Stimulated activated CD8-positive, alpha-beta memory T cell treated with anti-CD3 and anti-CD28 coated beads, Interleukin-12 subunit alpha, Interleukin-12 subunit beta, amount 100 ng/mL, for 4 hours (primary cell): ENCODE data around the gene OR6C70.
"Not testable (repeated sequence)": the region's sequence is repeated elsewhere in the genome, so short reads cannot be mapped to it uniquely, and the experiment has no call there.

ENCODE experiments used
- DNase-seq: peaks from one replicate; pipeline ENCODE4 v3.0.0-alpha.2; 2020; ENCODE audit warnings: low read depth

OR6C70 gene

DNA sequence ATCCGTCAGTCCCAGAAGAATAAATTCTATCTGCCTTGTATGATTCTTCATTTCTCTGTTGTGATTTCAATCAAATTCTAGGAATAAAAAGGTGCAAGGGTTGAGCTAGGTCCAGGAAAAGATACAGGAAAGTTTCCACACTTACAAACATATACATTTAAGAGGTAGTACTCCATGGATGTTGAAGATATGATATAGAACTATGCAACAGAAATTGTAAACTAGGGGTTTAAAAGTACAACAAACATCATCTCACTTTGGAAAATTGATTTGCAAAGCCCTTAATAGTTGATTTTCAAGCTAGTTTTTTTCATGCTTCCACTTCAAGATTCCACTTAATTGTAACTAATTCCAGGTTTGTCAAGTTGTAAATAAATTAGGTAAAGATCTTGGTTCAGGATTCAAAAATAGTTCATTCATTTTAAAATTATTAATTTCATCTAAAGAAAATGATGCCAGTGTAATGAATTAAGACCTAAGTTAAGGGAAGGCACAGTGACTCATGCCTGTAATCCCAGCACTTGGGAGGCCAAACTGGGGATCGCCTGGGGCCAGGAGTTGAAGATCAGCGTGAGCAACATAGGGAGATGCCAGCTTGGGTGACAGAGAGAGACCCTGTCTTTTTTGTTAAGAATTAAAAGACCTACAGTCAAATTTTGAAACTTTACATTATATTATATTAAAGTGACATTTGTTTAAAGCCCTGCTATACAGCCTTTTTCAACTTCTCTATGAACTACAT is at the start of gene OR6C70:
OR6C70 (minus strand) TSS at position 51 of the 742 bp plus-strand sequence; CDS start at position 51, 0 bp downstream.
- no peak for DNase-seq

DNA sequence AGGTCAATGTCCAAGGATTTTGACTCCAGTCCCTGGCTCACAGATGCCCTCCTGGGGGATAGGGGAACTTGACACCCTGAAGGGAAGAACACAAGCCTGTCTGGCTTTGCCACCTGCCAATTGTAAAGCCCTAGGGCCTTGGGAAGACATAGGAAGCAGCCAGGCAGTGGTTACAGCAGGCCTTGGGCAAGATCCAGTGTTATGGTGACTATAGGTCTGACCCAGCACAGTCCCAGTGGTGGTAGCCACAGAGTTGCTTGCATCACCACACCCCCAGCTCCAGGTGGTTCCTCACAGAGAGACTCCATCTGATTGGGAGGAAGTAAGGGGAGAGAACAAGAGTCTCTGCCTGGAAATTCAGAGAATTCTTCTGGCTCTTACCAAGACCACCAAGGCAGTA is 46.5 kb upstream of the OR6C70 start:
- DNase-seq = no peak

DNA sequence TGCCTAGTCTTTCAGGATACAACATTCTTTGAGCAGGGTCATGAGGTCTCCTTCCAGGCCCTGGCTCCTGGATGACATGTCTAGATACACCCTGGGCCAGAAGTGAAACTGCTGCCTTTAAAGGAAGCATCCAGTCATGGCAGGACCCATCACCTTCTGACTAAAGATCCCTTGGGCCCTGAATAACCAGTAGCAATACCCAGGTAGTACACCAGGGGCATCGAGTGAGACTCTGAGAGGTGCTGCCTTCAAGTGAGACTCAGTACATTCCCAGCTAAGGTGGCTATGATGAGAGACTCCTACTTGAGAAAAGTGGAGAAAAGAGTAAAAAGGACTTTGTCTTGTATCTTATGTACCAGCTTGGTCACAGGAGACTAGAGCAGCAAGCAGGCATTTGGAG is 45.8 kb upstream of the OR6C70 start:
- no peak for DNase-seq

DNA sequence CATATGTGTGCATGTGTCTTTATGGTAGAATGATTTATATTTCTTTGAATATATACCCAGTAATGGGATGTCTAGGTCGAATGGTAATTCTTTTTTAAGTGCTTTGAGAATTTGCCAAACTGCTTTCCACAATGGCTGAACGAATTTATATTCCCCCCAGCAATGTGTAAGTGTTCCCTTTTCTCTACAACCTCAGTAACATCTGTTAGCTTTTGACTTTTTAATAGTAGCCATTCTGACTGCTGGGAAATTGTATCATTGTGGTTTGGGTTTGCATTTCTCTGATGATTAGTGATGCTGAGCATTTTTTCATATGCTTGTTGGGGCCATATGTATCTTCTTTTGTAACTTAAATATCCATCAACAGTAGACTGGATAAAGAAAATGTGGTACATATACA is 31.7 kb upstream of the OR6C70 start:
- no peak for DNase-seq

DNA sequence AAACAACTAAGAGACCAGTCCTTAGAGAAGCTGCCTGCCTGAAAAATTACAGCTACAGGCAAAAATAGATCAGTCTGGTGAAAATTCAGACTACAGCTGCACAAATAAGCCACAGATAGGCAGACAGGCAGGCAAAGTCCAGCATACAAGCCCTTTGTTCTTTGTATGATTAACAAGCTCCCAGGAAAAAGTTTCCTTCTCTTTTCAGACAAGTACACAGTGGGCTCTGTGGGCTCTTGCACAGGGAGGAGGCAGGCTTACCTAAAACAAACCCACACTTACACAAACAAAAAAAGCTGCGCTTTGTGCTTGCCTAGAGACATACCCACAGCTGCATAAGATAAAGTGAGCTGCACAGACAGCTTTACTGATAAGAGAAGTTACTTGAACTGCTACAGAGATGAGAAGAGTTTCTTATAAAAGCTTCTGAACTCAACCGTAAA is 29.9 kb upstream of the OR6C70 start:
- DNase-seq = no peak

DNA sequence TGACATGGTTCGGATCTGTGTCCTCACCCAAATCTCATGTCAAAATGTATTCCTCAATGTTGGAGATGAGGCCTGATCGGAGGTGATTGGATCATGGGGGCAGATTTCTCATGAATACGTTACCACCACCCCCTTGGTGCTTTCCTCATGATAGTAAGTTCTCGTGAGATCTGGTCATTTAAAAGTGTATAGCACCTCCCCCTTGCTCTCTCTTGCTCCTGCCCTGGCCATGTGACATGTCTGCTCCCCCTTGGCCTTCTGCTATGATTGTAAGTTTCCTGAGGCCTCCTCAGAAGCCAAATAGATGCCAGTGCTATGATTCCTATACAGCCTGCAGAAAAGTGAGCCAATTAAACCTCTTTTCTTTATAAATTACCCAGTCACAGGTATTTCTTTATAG is 29.3 kb upstream of the OR6C70 start:
- no peak for DNase-seq

DNA sequence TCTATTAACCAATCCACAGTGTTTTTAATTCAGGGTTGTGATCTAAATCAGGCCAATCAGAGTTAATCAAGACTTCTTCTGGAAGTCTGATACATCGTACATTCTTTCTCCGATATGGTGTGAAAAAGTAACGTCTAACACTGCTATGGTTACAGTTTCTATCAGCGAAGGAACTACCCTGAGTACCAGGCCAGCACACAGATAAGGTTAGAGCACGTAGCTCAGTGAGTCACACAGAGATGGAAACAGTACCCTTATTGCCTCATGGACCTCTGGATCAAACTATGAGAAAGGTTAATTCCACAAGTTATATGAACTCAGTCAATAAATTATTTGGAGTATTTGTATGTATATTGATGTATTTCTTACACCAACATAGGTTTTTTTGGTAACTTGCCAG is 25.6 kb upstream of the OR6C70 start:
- no peak for DNase-seq

DNA sequence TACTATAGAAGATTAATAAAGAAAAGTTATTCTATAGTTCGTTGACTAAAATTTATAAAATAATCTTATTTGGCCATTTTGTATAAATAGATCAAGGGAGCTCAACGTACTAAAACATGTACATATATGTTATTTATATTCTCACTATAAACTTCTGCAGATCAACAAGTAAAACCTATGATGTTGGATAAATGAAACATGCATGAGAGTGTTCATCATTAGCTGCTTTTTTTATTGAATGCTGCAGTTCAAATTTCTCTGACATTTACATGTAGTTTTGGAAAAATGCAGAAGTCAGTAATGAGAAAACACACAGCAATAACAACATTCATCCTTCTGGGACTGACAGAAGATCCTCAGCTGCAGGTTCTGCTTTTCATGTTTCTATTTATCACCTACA is 22.1 kb upstream of the OR6C70 start, which contains the start of gene OR6C68:
OR6C68 (plus strand) TSS at position 301 of the 400 bp plus-strand sequence; CDS start at position 301, 0 bp downstream.
- DNase-seq = no peak

DNA sequence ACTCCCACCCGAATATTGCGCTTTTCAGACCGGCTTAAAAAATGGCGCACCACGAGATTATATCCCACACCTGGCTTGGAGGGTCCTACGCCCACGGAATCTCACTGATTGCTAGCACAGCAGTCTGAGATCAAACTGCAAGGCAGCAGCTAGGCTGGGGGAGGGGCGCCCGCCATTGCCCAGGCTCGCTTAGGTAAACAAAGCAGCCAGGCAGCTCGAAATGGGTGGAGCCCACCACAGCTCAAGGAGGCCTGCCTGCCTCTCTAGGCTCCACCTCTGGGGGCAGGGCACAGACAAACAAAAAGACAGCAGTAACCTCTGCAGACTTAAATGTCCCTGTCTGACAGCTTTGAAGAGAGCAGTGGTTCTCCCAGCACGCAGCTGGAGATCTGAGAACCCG is 14.3 kb upstream of the OR6C70 start:
- DNase-seq = not testable (repeated sequence)

DNA sequence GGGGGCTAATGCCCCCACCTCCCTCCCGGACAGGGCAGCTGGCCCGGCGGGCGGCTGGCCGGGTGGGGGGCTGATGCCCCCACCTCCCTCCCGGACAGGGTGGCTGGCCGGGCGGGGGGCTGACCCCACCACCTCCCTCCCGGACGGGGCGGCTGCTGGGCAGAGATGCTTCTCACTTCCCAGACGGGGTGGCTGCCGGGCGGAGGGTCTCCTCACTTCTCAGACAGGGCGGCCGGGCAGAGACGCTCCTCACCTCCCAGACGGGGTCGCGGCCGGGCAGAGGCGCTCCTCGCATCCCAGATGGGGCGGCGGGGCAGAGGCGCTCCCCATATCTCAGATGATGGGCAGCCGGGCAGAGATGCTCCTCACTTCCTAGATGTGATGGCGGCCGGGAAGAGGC is 9.2 kb upstream of the OR6C70 start:
- DNase-seq = not testable (repeated sequence)

DNA sequence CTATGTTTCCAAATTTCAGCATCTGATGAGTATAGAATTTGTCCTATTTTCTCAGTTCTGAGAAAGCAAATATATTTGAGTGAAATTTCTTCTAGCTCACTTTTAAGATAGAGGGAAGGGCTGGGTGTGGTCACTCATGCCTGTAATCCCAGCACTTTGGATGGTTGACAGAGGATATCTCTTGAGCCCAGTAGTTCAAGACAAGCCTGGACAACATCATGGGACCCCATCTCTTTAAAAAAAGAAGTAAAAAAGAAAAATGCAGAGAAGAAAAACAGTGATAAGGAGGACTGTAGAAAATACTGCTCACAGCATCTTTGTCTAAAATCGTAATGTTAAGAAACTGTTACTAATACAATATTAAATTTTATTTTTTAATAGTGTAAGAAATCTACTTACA is 2.3 kb upstream of the OR6C70 start:
- no peak for DNase-seq

DNA sequence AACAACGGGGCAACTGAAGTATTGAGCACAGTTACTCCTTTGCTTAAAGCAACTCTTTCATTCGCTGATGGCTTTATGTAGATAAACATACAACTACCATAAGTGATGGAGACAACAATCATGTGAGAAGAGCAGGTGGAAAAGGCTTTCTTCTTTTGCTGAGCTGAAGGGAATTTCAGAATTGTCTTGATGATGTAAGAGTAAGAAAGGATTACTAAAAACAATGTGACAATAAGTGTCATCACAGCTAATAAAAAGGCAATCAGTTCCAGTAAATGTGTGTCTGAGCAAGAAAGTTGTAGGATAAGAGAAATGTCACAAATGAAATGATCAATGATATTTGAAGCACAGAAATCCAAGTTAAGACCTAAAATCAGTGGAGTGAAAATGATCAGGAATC is 647 bp downstream of the OR6C70 start:
- DNase-seq = no peak

DNA sequence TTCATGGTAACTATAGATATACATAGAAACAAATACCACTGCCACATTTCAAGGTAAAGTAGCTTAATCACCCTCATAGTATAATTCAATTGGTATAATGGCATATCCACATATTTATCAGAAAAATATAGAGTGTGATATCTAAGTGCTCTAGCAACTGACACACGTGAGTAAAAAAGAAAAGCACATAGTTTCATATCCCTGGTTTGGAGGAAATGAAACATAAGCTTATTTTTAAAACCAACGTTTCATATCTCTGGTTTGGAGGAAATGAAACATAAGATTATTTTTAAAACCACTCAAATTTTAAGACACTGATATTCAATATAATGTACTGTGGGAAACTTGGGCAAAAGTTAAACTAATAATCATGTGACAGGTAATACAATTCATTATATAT is 2.1 kb downstream of the OR6C70 start:
- no peak for DNase-seq

DNA sequence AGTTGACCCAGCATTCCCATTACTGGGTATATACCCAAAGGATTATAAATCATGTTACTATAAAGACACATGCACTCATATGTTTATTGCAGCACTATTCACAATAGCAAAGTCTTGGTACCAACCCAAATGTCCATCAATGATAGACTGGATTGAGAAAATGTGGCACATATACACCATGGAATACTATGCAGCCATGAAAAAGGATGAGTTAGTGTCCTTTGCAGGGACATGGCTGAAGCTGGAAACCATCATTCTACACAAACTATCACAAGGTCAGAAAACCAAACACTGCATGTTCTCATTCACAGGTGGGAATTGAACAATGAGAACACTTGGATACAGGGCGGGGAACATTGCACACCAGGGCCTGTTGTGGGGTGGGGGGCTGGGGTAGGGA is 5.0 kb downstream of the OR6C70 start:
- DNase-seq = not testable (repeated sequence)

DNA sequence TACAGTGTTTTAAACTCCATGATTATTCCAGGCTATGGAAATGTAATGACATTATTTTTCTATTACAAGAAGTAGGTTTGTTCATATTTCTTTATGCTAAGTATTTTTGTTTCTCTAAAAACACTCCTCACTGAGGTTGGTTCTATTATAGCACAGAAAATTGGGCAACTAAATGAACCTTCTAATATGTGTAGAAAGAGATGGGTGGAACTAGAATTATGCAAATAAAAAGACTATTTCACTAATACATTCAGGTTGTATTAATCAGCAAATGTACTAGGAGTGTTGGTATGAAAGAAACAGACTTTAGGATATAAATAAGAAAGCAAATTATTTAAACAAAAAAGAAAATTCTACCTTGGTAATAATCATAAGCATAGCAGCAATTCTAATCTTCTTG is 21.1 kb downstream of the OR6C70 start:
- DNase-seq = no peak

DNA sequence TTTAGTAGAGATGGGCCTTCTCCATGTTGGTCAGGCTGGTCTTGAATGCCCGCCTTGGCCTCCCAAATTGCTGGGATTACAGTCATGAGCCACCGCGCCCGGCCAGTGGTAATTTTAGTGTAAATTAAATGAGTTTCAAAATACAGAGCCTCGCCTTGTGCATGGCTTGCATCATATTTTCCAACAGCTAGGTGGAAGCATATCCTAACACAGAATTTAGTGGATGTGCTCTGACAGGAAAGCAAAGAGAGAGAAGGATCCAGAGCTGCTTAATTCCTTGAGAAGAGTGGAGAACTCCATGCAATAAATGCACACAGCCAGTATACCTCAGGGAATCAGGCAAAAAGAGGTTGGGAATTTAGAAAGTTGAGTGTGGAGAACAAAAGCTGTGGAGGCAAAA is 23.6 kb downstream of the OR6C70 start:
- DNase-seq = no peak

DNA sequence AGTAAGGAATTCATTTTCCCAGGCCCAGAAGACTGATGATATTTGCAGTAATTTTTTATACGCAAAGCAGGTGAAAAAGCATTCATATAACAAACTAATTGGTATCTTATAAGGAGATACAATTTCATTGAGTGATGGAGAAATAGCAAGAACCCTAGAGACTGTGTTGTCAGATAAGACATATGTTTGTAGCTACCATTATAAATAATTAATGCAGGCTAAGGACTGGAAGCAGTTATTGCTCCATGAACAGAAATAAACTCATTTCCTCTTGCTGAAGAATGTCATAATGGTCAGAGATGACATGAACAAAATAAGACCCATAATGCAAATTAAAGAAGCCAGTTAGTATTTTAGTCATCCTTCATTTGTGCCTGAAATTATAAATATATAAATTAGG is 24.6 kb downstream of the OR6C70 start:
- no peak for DNase-seq

DNA sequence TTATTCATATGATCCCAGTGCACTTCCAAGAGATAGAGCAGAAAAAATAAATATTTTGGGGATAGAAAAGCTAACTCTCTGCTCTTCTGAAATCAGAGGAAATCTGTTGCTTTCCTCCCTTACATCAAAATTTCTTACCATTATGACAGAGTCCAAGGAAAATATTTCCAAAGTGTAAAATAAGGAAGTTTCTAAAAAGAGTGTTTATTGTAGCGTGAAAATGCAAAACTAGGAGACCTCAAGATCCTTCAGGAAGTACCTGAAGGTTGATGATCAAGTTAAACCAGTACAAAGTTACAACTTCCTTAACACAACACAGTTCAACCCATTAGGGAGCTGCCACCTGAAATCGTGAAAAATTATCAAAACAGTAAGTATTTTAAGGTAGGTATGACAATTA is 26.2 kb downstream of the OR6C70 start, which contains the start of gene OR6C2:
OR6C2 (plus strand) TSS at position 301 of the 400 bp plus-strand sequence. CDS start 8,138 bp downstream, outside the sequence.
- no peak for DNase-seq

DNA sequence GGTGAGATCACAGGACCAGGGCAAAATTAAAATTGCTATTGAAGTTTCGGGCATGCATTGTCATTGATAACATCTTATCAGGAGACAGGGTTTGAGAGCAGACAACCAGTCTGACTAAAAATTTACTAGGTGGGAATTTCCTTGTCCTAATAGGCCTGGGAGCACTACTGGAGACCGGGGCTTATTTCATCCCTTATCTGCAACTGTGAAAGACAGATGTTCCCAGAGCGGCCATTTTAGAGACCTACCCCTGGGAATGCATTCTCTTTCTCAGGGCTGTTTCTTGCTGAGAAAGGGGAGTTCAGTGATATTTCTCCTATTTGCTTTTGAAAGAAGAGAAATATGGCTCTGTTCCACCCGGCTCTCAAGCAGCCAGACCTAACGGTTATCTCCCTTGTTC is 28.7 kb downstream of the OR6C70 start:
- not testable (repeated sequence) for DNase-seq

DNA sequence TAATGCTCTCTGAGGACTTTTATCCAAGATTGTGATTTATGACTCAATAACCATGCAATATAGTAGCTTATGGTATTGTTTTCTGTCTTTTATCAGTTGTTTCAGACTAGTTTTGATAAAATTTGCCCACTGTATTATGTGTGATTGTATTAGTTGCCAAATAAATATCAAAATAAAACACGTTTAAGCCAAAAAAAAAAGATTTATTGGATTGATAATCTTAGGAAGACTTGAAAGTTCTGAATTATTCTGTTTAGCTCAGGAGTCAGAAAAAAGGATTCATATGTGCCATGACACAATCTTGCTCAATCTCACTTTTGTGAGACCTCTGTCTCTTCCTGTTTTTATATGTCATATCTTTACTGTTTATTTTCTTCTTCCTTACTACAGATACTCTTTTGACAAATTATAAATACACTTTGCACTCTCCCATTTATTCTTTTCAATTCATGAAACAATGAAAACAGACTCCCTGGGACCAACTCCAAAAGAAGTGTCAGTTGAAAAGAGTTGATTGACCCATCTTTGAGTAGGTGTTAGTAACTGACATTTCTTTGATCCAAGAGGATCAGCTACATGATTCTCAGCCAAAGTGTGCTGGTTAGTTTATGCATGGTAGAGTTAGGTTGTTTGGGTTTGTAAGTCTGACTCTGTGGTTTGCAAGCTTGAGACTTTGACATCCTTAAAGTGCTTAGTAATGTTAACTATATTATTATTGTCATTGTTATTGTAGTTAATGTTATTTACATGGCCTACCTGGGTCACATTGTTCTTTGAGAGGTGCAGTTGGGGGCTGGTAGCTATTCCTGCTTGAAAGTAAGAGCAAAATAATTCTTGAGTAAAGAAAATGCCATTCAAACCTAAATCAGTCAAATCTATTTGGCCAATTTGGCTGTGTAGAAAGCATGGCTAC is 41.4 kb downstream of the OR6C70 start:
- no peak for DNase-seq

DNA sequence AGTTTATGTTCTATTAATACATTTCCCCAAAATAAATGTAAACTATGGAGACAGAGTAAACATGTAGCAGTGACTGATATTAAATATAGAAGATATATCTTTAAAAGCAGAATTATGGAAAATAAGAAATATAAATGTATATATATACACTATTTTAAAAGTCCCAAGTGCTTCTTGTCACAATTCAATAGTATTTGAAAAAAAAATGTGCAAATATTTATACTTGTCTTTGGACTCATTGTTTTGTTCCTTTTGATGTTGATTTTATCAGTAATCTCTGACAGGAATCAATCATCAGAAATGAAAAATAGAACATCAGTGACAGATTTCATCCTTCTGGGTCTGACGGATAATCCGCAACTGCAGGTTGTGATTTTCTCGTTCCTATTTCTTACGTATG is 44.0 kb downstream of the OR6C70 start, which contains the start of gene OR6C76:
OR6C76 (plus strand) TSS at position 301 of the 400 bp plus-strand sequence; CDS start at position 301, 0 bp downstream.
- DNase-seq = no peak

DNA sequence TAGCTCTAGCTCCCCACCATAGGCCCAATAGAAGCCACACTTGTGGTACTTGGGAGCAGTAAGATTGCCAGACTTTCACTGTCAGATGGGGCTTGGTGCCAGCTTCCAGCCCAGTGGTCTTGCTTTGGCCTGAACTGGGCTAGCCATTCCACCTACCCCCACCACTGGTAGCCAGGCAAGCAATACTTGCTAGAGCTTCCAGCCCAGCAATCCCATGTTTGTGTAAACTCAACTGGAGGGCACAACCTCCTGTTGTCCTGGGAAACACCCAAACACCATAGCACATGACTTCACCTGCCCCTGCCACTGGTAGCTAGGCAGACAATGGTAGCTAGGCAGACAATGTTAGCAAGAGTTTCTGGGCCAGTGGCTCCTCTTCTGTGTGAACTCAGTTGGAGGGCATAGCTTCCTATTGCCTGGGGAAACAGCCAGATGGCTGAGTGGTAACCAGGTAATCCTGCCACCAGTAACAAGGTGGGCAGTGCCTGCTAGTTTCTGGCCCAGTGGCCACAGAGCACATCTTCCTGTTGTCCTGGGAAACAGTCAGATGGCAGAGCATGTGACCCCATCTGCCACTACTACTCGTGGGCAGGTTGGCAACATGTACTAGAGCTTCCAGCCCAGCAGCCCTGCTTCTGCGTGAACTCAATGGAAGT is 49.5 kb downstream of the OR6C70 start:
- DNase-seq = no peak
